ENCODE data around the gene CLIP4.

- TF ChIP-seq, protein P1, sequence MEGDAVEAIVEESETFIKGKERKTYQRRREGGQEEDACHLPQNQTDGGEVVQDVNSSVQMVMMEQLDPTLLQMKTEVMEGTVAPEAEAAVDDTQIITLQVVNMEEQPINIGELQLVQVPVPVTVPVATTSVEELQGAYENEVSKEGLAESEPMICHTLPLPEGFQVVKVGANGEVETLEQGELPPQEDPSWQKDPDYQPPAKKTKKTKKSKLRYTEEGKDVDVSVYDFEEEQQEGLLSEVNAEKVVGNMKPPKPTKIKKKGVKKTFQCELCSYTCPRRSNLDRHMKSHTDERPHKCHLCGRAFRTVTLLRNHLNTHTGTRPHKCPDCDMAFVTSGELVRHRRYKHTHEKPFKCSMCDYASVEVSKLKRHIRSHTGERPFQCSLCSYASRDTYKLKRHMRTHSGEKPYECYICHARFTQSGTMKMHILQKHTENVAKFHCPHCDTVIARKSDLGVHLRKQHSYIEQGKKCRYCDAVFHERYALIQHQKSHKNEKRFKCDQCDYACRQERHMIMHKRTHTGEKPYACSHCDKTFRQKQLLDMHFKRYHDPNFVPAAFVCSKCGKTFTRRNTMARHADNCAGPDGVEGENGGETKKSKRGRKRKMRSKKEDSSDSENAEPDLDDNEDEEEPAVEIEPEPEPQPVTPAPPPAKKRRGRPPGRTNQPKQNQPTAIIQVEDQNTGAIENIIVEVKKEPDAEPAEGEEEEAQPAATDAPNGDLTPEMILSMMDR (IDR thresholded peaks at IDR 0.05 in 2 of 3, conservative IDR thresholded peaks at IDR 0.05 in 1 of 3; ENCODE audit: control insufficient read depth in 2 of 3, extremely low read depth in 1 of 3, insufficient read depth in 1 of 3, low read depth in 3 of 3, low read length in 3 of 3) = no peak
- TF ChIP-seq EGR1 (IDR thresholded peaks at IDR 0.05; ENCODE audit: borderline replicate concordance in 1 of 2, low read depth in 2 of 2, low read length in 2 of 2) (no peak), HSF1 (IDR thresholded peaks at IDR 0.05; ENCODE audit: low read depth, low read length) (no peak), BRCA1 (IDR thresholded peaks at IDR 0.05; ENCODE audit: low read depth, low read length) (no peak), POLR2A (IDR thresholded peaks at IDR 0.05; ENCODE audit: low read depth, low read length) (no peak), SRF (IDR thresholded peaks at IDR 0.05; ENCODE audit: low read depth in 2 of 2, low read length in 2 of 2) (no peak), HCFC1 (IDR thresholded peaks at IDR 0.05; ENCODE audit: low read length) (no peak), ZZZ3 (IDR thresholded peaks at IDR 0.05; ENCODE audit: control insufficient read depth, insufficient read length, low read depth) (no peak), FOS (IDR thresholded peaks at IDR 0.05; ENCODE audit: borderline replicate concordance, extremely low read depth, insufficient read length) (no peak), SIX5 (IDR thresholded peaks at IDR 0.05; ENCODE audit: low read depth, low read length, severe bottlenecking) (no peak)
- TF ChIP-seq, protein P2, sequence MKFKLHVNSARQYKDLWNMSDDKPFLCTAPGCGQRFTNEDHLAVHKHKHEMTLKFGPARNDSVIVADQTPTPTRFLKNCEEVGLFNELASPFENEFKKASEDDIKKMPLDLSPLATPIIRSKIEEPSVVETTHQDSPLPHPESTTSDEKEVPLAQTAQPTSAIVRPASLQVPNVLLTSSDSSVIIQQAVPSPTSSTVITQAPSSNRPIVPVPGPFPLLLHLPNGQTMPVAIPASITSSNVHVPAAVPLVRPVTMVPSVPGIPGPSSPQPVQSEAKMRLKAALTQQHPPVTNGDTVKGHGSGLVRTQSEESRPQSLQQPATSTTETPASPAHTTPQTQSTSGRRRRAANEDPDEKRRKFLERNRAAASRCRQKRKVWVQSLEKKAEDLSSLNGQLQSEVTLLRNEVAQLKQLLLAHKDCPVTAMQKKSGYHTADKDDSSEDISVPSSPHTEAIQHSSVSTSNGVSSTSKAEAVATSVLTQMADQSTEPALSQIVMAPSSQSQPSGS (IDR thresholded peaks at IDR 0.05; ENCODE audit: low read length) = no peak
These were observed 73.8 kb downstream of the CLIP4 start for GRCh38 chr2:29189052-29189451.

Measured in GM12878 (cell line).